ENCODE results near the gene ARHGEF16.

DNA sequence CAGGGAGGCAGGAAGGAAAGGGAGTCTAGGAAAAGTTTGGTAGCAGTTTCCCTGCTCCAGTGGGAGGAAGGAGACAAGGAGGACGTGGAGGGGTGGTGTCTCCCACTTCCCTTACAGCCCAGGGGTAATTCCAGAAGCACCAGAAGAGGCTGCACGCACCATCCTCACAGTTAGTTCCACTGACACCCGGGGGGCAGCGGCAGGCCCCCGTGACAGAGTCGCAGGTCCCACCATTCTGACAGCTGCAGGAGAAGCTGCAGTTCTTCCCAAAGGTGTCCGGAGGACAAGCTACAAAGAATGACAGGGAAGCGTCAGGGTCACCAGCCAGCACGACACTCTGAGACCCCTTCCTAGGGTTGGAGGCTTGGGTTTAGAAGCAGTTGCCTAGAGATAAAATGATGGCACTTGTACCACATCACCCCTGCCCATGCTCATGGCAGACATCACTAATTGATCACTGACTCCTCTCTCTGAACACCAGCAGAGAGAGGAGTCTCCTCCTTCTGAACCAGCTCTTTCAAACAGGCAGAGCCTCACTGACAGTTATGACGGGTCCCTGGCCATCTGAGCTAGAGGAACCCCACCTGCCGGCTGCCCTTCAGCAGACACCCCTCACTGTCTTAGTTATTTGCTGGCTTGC is 53.3 kb downstream of the ARHGEF16 start:
- TF ChIP-seq EZH2 (IDR thresholded peaks at IDR 0.05; ENCODE audit: borderline replicate concordance, low read depth, low read length, poor library complexity, severe bottlenecking) = no peak
- TF ChIP-seq, protein P1, sequence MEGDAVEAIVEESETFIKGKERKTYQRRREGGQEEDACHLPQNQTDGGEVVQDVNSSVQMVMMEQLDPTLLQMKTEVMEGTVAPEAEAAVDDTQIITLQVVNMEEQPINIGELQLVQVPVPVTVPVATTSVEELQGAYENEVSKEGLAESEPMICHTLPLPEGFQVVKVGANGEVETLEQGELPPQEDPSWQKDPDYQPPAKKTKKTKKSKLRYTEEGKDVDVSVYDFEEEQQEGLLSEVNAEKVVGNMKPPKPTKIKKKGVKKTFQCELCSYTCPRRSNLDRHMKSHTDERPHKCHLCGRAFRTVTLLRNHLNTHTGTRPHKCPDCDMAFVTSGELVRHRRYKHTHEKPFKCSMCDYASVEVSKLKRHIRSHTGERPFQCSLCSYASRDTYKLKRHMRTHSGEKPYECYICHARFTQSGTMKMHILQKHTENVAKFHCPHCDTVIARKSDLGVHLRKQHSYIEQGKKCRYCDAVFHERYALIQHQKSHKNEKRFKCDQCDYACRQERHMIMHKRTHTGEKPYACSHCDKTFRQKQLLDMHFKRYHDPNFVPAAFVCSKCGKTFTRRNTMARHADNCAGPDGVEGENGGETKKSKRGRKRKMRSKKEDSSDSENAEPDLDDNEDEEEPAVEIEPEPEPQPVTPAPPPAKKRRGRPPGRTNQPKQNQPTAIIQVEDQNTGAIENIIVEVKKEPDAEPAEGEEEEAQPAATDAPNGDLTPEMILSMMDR (conservative IDR thresholded peaks at IDR 0.05; ENCODE audit: low read depth, low read length) = no peak
